A549 treated with Mapracorat at 1 μM for 4 hours (cell line): ENCODE measurements around the gene PSME2. TPM values are rescaled to one million over a fixed set of nuclear protein-coding genes. Genes with fewer than 3 reads are reported as not detected.

Experiments used
- total RNA-seq: library from RNA; stranded (reverse); fragments of 200-300 nt; extraction: Qiagen RNA extraction; gene quantifications from 5 replicates; pipeline ENCODE4 v1.2.3, GENCODE V29; 2022

The PSME2 gene
- total RNA-seq: 151 to 185 TPM (median 159 TPM) in 5 replicates

GRCh38 chr14:24146453-24146977 is at the start of gene PSME2:
TSS of gene PSME2 (minus strand) at chr14:24146610. CDS start at chr14:24146581, 29 bp downstream.

GRCh38 chr14:24195186-24196070 is 49.0 kb upstream of the PSME2 start, which contains the start of gene TM9SF1:
TSS of gene TM9SF1 (minus strand) at chr14:24195441. CDS start at chr14:24195019, 422 bp downstream.

GRCh38 chr14:24188251-24189058 is 42.0 kb upstream of the PSME2 start, which contains the start of gene IPO4:
TSS of gene IPO4 (minus strand) at chr14:24188816. CDS start at chr14:24188787, 29 bp downstream.

GRCh38 chr14:24171422-24172260 is 25.2 kb upstream of the PSME2 start, which contains the start of gene REC8:
TSS of gene REC8 (plus strand) at chr14:24172080. CDS start at chr14:24172553, 473 bp downstream.

GRCh38 chr14:24160850-24161804 is 14.7 kb upstream of the PSME2 start, which contains the start of gene IRF9:
TSS of gene IRF9 (plus strand) at chr14:24161265. CDS start at chr14:24162145, 880 bp downstream.

GRCh38 chr14:24146978-24147760 is 759 bp upstream of the PSME2 start, which contains the start of gene RNF31:
TSS of gene RNF31 (plus strand) at chr14:24147498. CDS start at chr14:24147699, 201 bp downstream.

GRCh38 chr14:24141097-24141880 is 5.1 kb downstream of the PSME2 start, which contains the start of gene EMC9:
TSS of gene EMC9 (minus strand) at chr14:24141591. CDS start at chr14:24141304, 287 bp downstream.

GRCh38 chr14:24135834-24136683 is 10.4 kb downstream of the PSME2 start, which contains the start of gene PSME1:
TSS of gene PSME1 (plus strand) at chr14:24136194. CDS start at chr14:24136263, 69 bp downstream.

GRCh38 chr14:24130380-24130716 is 16.1 kb downstream of the PSME2 start, which contains the start of gene FITM1:
TSS of gene FITM1 (plus strand) at chr14:24130659. CDS start at chr14:24131564, 905 bp downstream.

GRCh38 chr14:24114532-24115421 is 31.6 kb downstream of the PSME2 start, which contains the start of the genes DCAF11 and NRL:
TSS of gene DCAF11 (plus strand) at chr14:24114777. CDS start at chr14:24115595, 818 bp downstream.
TSS of gene NRL (minus strand) at chr14:24114949. CDS start at chr14:24082848, 32,101 bp downstream.

GRCh38 chr14:24093901-24094840 is 52.2 kb downstream of the PSME2 start, which contains the start of gene PCK2:
TSS of gene PCK2 (plus strand) at chr14:24094311. CDS start at chr14:24094406, 95 bp downstream.

